Measurements from ENCODE around the gene ZMYM2. TPM values are rescaled to one million over a fixed set of nuclear protein-coding genes. Genes with fewer than 3 reads are reported as not detected.

The ZMYM2 gene
- total RNA-seq, 1 donor from 2014 or later, result 109 TPM

Other genes with a start within 250 kb of the ZMYM2 start
- 43.6 and 57.5 TPM in 2 replicates for gene PSPC1, start 175.8 kb upstream of the ZMYM2 start, total RNA-seq
- 16.0 and 18.0 TPM in 2 replicates for gene ZMYM5, start 95.1 kb upstream of the ZMYM2 start, total RNA-seq
- gene GJA3, start 202.3 kb downstream of the ZMYM2 start, total RNA-seq, result 0.59 and 0.72 TPM in 2 replicates
- gene GJB2, start 234.2 kb downstream of the ZMYM2 start, total RNA-seq, result 4.6 and 23.2 TPM in 2 replicates

Data from astrocyte (in vitro differentiated cells and primary cell).